ENCODE data around the gene RPL41. TPM values are rescaled to one million over a fixed set of nuclear protein-coding genes. Genes with fewer than 3 reads are reported as not detected.

RPL41 gene
- total and polyA plus RNA-seq, 7 donors = 1,926 to 9,845 (median 5,407) TPM

DNA sequence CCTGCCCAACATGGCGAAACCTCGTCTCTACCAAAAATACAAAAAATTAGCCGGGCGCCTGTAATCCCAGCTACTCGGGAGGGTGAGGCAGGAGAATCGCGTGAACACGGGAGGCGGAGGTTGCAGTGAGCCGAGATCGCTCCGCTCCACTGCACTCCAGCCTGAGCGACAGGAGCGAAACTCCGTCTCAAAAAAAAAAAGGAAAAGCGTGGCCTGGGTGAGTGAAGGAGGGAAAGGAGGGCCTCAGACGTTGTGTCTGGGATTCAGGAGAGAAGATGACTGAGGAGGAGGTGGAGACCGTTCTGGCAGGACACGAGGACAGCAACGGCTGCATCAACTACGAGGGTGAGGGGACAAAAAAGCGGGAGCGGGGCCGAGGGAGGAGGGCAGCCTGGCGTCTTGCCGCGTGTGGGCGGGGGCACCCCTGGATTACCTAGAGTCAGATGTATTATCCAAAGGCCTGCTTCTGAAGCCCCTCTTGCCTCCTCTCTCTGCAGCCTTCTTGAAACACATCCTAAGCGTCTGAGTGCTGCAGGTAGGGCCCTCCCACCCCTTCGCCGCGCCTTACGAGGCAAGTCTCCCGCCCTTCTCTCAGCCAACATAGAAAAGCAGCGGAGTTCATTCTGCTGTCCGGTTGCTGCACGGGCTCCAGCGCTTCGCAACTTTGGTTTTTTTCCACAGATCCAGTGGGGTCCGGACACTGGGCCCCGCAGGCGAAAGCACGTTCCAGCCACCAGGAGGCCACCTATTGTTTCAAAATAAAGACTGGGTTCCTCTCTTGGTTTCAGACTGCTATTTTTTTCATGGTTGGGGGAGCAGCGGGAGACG lies 41.0 kb downstream of the RPL41 start:
- peak; percentile 50 to 69 for TF ChIP-seq POLR2A (IDR thresholded peaks at IDR 0.05)
- peak; percentile 13 to 56 (median 43) for TF ChIP-seq POLR2AphosphoS5 (IDR thresholded peaks at IDR 0.05)
- TF ChIP-seq, protein P1, sequence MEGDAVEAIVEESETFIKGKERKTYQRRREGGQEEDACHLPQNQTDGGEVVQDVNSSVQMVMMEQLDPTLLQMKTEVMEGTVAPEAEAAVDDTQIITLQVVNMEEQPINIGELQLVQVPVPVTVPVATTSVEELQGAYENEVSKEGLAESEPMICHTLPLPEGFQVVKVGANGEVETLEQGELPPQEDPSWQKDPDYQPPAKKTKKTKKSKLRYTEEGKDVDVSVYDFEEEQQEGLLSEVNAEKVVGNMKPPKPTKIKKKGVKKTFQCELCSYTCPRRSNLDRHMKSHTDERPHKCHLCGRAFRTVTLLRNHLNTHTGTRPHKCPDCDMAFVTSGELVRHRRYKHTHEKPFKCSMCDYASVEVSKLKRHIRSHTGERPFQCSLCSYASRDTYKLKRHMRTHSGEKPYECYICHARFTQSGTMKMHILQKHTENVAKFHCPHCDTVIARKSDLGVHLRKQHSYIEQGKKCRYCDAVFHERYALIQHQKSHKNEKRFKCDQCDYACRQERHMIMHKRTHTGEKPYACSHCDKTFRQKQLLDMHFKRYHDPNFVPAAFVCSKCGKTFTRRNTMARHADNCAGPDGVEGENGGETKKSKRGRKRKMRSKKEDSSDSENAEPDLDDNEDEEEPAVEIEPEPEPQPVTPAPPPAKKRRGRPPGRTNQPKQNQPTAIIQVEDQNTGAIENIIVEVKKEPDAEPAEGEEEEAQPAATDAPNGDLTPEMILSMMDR (IDR thresholded peaks at IDR 0.05) = peak in 3 of 4 experiments; percentile 74 to 95 (median 91)
- no peak for TF ChIP-seq EP300 (IDR thresholded peaks at IDR 0.05)
- peaks cover 0 to 58% (median 43%) of the 10 kb centered on the region in 4 donors for H3K4me1 ChIP-seq
- WGBS, 2 donors = 2 to 5% methylated on average over 45 of the region's 45 CpGs
- peak overlapping the region; percentile 93 to 99 (median 94) for H3K27ac ChIP-seq
- H3K36me3 ChIP-seq = peaks cover 29 to 31% (median 31%) of the 10 kb centered on the region in 4 donors
- no peaks in the 10 kb centered on the region for H3K27me3 ChIP-seq
- H3K4me3 ChIP-seq = peak overlapping the region; percentile 61 to 99 (median 78)
- peak; percentile 94 for DNase-seq
- intact Hi-C loops (cut with DNase I) = loop anchor here (1.0 to 2.0 kb wide), 3 partner anchors 32 to 65 kb away; partner anchors contain the start of genes SMARCC2 and ZC3H10
- H3K9me3 ChIP-seq = no peaks in the 10 kb centered on the region

DNA sequence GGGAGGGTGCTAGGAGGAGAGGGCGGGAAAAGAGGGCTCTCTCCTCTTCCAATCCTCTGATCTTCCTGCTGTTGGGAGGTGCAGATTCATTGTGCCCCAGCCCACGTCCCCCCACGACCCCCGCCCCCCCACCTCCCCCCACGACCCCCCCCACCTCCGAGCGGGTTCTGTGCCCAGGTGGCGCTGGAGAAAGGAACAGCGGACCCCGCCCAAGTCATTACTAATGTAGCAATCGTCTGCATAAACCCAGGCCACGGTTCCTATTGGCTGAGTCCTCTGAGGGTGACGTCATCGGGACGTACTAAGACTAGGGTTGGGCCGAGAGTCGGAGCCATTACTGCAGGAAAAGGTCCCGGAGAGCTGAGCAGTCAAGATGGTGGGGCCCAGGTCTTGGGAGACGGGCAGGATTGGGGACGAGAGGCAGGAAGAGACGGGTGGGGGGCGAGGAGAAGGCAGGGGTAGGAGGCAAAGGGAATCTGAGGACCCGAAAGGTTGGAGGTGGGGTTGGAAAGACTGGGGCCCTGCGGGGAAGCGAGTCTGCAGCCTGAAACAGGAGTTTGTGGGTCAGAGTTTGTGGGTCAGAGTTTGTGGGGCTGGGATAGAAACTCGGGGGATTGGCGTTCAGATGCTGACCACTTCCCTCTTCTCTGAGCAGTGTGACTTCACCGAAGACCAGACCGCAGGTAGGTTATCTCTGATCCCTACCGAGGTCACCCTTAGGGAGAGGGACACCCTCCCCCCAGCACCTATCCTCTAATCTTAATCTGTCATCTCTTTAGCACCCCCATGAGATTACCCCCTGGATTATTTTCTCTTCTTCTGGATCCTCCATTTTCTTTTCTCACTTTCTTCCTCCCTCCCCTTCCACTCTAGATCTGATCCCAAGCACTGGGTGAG lies 41.8 kb downstream of the RPL41 start, which contains the start of gene MYL6:
Gene MYL6 (plus strand): TSS at position 331 of the 897 bp plus-strand sequence. CDS start 43 bp downstream, at position 374.
- WGBS, 2 donors = 0 to 1% methylated on average over 30 of the region's 30 CpGs
- intact Hi-C loops (cut with DNase I) = loop anchor here (1.0 to 2.0 kb wide), 3 partner anchors 31 to 65 kb away; partner anchors contain the start of genes SMARCC2 and ZC3H10

DNA sequence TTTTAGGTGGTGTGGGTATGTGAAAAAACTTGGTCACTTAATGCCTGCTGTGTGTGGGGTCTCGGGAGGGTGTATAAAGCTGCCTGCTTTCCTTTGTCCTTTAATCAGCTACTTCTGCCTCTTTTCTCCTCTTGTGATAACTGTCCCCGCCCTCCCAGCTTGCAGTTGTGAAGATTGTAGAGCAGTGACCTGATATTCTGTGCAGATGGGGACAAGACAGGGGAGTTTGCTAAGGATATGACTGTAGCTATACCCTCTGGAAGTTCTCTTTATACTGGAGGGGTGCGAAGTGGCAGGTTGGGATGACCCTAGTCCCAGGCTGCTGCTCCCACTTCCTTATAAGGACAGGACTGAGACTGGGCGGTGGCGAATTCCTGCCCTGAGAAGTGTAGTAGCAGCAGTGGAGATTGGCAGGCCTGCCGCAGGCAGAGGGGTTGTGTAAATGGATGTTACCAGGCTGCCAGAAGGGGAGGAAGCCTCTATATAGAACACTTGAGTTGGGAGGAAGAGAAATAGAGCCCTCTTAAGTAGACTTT lies 42.6 kb downstream of the RPL41 start:
- intact Hi-C loops (cut with DNase I) = loop anchor here (1.0 to 2.0 kb wide), 3 partner anchors 30 to 64 kb away; partner anchors contain the start of genes SMARCC2 and ZC3H10
- peaks cover 0 to 59% (median 42%) of the 10 kb centered on the region in 4 donors for H3K4me1 ChIP-seq

More for the DNA sequence above, 41.8 kb downstream of the RPL41 start, which contains the start of gene MYL6:
- no peaks in the 10 kb centered on the region for H3K27me3 ChIP-seq
- H3K4me3 ChIP-seq = peak within 1 kb of the TSS; percentile 61 to 99 (median 78)
- no peaks in the 10 kb centered on the region for H3K9me3 ChIP-seq
- DNase-seq = peak; percentile 99
- peaks cover 35 to 39% (median 37%) of the 10 kb centered on the region in 4 donors for H3K36me3 ChIP-seq
- H3K4me1 ChIP-seq = peaks cover 0 to 59% (median 43%) of the 10 kb centered on the region in 4 donors
- H3K27ac ChIP-seq = peak within 1 kb of the TSS; percentile 93 to 99 (median 94)
- TF ChIP-seq POLR2A (IDR thresholded peaks at IDR 0.05) (peak; percentile 100), POLR2AphosphoS5 (IDR thresholded peaks at IDR 0.05) (peak; percentile 100), EP300 (IDR thresholded peaks at IDR 0.05) (no peak)

DNA sequence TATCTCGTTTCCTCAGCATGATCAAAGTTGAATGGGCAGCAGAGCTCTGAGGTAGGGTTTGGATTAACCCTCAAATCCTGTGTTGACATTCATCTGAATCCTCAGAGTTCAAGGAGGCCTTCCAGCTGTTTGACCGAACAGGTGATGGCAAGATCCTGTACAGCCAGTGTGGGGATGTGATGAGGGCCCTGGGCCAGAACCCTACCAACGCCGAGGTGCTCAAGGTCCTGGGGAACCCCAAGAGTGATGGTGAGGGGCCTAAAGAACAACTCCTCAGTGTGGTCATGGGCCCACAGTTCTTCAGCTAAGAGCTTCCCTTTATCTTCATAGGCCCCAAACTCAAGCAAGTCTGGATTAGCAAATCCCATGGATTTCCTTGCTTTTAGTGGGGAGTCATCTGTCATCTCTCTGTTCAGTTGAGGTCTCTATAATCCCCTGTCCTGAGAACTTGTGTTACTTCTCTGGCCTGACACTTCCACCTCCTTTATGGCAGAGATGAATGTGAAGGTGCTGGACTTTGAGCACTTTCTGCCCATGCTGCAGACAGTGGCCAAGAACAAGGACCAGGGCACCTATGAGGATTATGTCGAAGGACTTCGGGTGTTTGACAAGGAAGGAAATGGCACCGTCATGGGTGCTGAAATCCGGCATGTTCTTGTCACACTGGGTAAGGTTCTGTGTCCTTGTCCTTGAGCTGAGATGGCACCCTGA lies 43.2 kb downstream of the RPL41 start:
- Histone ChIP-seq H3K4me1 (peaks cover 0 to 58% (median 42%) of the 10 kb centered on the region in 4 donors), H3K36me3 (peaks cover 35 to 51% (median 37%) of the 10 kb centered on the region in 4 donors), H3K27me3 (no peaks in the 10 kb centered on the region), H3K4me3 (peak overlapping the region; percentile 61 to 99 (median 78)), H3K9me3 (no peaks in the 10 kb centered on the region), H3K27ac (peak overlapping the region; percentile 93 to 99 (median 94))
- 5 to 35% methylated on average over 8 of the region's 8 CpGs for WGBS, 2 donors
- no peak for DNase-seq
- TF ChIP-seq, protein P1 (IDR thresholded peaks at IDR 0.05) = peak in 1 of 4 experiments; percentile 18
- no peak for TF ChIP-seq EP300 (IDR thresholded peaks at IDR 0.05)
- intact Hi-C loops (cut with DNase I) = loop anchor here (2.0 kb wide), 2 partner anchors 41 to 63 kb away; partner anchors contain the start of gene ZC3H10

More for the DNA sequence above, 42.6 kb downstream of the RPL41 start:
- peak; percentile 88 to 91 for TF ChIP-seq POLR2A (IDR thresholded peaks at IDR 0.05)
- TF ChIP-seq POLR2AphosphoS5 (IDR thresholded peaks at IDR 0.05) = peak; percentile 91 to 96 (median 94)
- peak in 1 of 4 donors; percentile 32 for TF ChIP-seq EP300 (IDR thresholded peaks at IDR 0.05)
- TF ChIP-seq, protein P1 (IDR thresholded peaks at IDR 0.05) = no peak
- Histone ChIP-seq H3K27me3 (no peaks in the 10 kb centered on the region), H3K9me3 (no peaks in the 10 kb centered on the region), H3K4me3 (peak overlapping the region; percentile 61 to 99 (median 78)), H3K27ac (peak overlapping the region; percentile 93 to 99 (median 94)), H3K36me3 (peaks cover 35 to 45% (median 37%) of the 10 kb centered on the region in 4 donors)
- peak; percentile 97 for DNase-seq
- WGBS, 2 donors = 1% methylated on average over 6 of the region's 6 CpGs

Data from sigmoid colon (tissue), 7 donors.